NB4 (cell line): ENCODE results near the gene AKR1A1.

Source experiments
- CTCF ChIP-seq: IDR thresholded peaks from one replicate; pipeline ENCODE4 v1.5.1; 2012; ENCODE audit warnings: low read depth, low read length
- MAX ChIP-seq: IDR thresholded peaks from 2 replicates; pipeline ENCODE4 v1.6.1; 2011; ENCODE audit warnings: low read depth, low read length
- POLR2A ChIP-seq: IDR thresholded peaks from 2 replicates; pipeline ENCODE4 v1.6.1; 2011; ENCODE audit warnings: mild to moderate bottlenecking; ENCODE audit not compliant: insufficient read length; ENCODE audit errors: extremely low read depth

GRCh38 chr1:45554198-45554597 is 3.6 kb downstream of the AKR1A1 start:
- TF ChIP-seq CTCF, result no peak
- TF ChIP-seq MAX, result no peak
- TF ChIP-seq POLR2A, result no peak
